T-helper 1 cell (primary cell): ENCODE results near the gene CLPTM1.
"Not testable (repeated sequence)": the region's sequence is repeated elsewhere in the genome, so short reads cannot be mapped to it uniquely, and the experiment has no call there.

ENCODE experiments used
- DNase-seq, 5 donors: peaks; one replicate each; pipeline ENCODE4 v3.0.0-alpha.2; 2012 to 2020
- total RNA-seq, 4 donors: gene quantifications; one replicate each; lab custom pipeline; 2026; lab: John Stamatoyannopoulos, UW

CLPTM1 gene, protein sequence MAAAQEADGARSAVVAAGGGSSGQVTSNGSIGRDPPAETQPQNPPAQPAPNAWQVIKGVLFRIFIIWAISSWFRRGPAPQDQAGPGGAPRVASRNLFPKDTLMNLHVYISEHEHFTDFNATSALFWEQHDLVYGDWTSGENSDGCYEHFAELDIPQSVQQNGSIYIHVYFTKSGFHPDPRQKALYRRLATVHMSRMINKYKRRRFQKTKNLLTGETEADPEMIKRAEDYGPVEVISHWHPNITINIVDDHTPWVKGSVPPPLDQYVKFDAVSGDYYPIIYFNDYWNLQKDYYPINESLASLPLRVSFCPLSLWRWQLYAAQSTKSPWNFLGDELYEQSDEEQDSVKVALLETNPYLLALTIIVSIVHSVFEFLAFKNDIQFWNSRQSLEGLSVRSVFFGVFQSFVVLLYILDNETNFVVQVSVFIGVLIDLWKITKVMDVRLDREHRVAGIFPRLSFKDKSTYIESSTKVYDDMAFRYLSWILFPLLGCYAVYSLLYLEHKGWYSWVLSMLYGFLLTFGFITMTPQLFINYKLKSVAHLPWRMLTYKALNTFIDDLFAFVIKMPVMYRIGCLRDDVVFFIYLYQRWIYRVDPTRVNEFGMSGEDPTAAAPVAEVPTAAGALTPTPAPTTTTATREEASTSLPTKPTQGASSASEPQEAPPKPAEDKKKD
- 33.6 to 42.6 (median 37.9) reads per million in 4 donors for total RNA-seq

DNA sequence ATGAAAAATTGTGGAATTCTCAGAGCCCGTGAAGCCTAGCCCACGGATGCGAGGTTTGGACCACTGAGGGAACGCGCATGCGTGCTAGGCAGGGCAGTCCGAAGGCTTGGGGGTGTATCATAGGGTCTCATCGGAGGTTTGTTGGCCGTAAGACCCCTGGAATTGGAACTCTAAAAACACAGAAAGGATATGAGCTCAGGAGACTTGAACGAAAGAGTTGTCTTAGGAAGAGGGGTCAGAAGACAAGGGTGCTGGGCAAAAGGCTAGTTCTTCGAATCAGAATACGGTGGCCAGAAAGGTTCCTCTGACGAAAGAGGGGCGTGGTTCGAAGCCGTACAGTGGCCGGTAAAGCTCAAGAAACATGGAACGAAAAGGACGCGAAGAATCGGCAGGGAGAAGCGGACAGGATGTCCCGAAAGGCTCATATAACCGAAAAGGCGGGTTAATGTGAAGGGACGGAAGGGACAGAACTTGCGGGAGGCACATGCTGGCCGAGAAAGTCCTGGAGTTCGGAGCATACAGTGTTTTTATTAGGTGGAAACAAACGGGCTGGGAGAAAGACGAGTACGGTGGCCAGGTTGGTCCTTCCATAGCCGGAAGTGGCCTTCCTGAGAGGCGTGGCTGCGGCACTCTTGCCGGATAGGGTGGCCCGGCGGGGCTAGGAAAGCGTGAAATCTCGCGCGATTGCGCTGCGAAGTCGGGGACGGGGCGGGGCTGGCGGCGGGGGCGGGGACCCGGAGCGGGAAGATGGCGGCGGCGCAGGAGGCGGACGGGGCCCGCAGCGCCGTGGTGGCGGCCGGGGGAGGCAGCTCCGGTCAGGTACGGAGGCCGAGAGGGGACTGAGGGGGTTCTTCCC, at the start of gene CLPTM1:
Gene CLPTM1 (plus strand): TSS at position 732 of the 856 bp plus-strand sequence. CDS start 16 bp downstream, at position 748.
- DNase-seq: peak; percentile 95 to 97 (median 96)

DNA sequence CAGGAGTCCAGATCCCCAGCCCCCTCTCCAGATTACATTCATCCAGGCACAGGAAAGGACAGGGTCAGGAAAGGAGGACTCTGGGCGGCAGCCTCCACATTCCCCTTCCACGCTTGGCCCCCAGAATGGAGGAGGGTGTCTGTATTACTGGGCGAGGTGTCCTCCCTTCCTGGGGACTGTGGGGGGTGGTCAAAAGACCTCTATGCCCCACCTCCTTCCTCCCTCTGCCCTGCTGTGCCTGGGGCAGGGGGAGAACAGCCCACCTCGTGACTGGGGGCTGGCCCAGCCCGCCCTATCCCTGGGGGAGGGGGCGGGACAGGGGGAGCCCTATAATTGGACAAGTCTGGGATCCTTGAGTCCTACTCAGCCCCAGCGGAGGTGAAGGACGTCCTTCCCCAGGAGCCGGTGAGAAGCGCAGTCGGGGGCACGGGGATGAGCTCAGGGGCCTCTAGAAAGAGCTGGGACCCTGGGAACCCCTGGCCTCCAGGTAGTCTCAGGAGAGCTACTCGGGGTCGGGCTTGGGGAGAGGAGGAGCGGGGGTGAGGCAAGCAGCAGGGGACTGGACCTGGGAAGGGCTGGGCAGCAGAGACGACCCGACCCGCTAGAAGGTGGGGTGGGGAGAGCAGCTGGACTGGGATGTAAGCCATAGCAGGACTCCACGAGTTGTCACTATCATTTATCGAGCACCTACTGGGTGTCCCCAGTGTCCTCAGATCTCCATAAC, 49.6 kb upstream of the CLPTM1 start, which contains the start of gene APOE:
Gene APOE (plus strand): TSS at position 360 of the 724 bp plus-strand sequence. CDS start 829 bp downstream, outside the sequence.
- no peak for DNase-seq

DNA sequence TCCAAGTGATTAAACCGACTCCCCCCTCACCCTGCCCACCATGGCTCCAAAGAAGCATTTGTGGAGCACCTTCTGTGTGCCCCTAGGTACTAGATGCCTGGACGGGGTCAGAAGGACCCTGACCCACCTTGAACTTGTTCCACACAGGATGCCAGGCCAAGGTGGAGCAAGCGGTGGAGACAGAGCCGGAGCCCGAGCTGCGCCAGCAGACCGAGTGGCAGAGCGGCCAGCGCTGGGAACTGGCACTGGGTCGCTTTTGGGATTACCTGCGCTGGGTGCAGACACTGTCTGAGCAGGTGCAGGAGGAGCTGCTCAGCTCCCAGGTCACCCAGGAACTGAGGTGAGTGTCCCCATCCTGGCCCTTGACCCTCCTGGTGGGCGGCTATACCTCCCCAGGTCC, 47.6 kb upstream of the CLPTM1 start:
- DNase-seq: no peak

DNA sequence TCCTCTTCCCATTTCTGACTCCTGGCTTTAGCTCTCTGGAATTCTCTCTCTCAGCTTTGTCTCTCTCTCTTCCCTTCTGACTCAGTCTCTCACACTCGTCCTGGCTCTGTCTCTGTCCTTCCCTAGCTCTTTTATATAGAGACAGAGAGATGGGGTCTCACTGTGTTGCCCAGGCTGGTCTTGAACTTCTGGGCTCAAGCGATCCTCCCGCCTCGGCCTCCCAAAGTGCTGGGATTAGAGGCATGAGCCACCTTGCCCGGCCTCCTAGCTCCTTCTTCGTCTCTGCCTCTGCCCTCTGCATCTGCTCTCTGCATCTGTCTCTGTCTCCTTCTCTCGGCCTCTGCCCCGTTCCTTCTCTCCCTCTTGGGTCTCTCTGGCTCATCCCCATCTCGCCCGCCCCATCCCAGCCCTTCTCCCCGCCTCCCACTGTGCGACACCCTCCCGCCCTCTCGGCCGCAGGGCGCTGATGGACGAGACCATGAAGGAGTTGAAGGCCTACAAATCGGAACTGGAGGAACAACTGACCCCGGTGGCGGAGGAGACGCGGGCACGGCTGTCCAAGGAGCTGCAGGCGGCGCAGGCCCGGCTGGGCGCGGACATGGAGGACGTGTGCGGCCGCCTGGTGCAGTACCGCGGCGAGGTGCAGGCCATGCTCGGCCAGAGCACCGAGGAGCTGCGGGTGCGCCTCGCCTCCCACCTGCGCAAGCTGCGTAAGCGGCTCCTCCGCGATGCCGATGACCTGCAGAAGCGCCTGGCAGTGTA, 46.9 kb upstream of the CLPTM1 start:
- no peak for DNase-seq

DNA sequence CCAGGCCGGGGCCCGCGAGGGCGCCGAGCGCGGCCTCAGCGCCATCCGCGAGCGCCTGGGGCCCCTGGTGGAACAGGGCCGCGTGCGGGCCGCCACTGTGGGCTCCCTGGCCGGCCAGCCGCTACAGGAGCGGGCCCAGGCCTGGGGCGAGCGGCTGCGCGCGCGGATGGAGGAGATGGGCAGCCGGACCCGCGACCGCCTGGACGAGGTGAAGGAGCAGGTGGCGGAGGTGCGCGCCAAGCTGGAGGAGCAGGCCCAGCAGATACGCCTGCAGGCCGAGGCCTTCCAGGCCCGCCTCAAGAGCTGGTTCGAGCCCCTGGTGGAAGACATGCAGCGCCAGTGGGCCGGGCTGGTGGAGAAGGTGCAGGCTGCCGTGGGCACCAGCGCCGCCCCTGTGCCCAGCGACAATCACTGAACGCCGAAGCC, 46.3 kb upstream of the CLPTM1 start:
- DNase-seq: no peak

DNA sequence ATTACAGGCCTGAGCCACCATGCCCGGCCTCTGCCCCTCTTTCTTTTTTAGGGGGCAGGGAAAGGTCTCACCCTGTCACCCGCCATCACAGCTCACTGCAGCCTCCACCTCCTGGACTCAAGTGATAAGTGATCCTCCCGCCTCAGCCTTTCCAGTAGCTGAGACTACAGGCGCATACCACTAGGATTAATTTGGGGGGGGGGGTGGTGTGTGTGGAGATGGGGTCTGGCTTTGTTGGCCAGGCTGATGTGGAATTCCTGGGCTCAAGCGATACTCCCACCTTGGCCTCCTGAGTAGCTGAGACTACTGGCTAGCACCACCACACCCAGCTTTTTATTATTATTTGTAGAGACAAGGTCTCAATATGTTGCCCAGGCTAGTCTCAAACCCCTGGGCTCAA, 45.4 kb upstream of the CLPTM1 start:
- DNase-seq: no peak

DNA sequence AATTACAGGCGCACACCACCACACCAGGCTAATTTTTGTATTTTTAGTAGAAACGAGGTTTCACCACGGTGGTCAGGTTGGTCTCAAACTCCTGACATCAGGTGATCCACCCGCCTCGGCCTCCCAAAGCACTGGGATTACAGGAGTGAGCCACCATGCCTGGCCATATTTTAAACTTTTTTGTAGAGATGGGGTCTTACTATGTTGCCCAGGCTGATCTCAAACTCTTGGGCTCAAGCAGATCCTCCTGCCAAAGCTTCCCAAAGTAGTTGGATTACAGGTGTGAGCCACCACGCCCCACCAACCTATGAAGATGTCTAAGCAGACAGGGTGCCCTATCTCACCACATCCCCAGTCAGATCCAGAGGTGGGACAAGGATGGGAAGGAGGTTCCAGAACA, 43.3 kb upstream of the CLPTM1 start:
- DNase-seq: not testable (repeated sequence)

DNA sequence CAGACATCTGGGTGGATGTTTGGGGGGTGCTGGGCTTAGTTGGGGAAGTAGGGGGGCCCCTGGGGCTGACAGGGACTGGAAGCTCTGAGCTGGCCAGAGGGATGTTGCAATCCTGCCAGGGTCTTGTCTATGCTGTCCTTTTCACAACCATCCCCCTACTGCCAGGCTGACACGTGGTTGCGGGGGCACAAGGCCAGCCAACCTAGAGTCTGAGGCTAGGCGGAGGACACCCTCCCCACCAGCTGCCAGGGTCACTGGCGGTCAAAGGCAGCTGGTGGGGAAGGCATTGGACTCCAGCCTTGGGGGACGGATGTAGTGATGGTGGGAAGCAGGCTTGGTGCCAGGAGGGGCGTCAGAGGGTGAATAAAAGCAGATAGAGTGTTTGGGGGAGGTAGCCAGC, 42.3 kb upstream of the CLPTM1 start:
- no peak for DNase-seq

DNA sequence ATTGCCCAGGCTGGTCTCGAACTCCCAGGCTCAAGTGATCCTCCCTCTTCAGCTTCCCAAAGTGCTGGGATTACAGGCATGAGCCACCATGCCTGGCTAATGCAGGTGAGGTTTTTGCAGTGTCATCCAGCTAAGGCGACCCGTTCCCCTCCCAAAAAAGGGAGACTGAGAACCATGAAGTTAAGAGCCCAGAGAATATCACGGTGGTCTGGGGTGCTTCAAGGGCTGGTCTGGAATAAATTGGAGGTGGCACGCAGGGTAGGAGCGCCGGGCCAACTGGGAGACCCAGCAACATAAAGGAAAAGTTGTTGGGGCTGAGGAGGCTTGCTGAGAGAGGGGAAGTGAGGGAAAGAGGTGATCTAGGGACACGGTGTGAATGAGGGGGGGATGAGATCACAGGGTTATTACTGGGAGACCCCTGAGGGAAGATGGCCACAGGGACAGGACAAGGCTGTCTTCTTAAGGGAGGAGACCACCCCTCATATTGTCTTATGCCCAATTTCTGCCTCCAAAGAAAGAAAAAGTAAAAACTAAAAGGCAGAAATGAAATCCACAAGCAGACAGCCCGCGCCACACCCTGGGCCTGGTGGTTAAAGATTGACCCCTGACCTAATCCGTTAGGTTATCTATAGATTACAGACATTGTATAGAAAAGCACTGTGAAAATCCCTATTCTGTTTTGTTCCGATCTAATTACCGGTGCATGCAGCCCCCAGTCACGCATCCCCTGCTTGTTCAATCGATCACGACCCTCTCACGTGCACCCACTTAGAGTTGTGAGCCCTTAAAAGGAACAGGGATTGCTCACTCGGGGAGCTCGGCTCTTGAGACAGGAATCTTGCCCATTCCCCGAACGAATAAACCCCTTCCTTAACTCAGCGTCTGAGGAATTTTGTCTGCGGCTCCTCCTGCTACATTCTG, 41.4 kb upstream of the CLPTM1 start:
- not testable (repeated sequence) for DNase-seq

DNA sequence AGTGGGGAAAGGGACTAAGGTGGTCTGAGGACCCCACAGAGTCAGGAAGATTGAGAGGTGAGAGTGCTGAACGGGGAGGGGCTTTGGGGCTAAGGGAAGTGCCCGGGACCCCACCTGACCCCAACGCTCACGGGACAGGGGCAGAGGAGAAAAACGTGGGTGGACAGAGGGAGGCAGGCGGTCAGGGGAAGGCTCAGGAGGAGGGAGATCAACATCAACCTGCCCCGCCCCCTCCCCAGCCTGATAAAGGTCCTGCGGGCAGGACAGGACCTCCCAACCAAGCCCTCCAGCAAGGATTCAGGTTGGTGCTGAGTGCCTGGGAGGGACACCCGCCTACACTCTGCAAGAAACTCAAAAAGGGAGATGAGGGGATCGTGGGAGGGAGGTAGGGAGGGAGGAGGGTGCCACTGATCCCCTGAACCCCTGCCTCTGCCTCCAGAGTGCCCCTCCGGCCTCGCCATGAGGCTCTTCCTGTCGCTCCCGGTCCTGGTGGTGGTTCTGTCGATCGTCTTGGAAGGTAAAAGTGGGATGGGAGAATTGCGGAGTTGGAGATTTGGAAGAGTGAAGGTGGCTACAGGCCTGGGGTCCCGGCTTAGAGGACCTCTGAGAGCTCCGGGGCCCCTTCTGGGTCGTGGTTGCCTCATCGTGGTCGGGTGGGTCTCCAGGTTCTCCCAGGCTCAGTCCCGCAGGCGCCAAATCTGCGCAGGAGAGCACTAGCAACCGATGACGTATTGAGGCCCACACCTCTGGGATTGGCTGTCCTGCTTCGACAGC, 40.6 kb upstream of the CLPTM1 start, which contains the start of gene APOC1:
Gene APOC1 (plus strand): TSS at position 176 of the 774 bp plus-strand sequence. CDS start 284 bp downstream, at position 460.
- DNase-seq: peak; percentile 33 to 85 (median 56)

DNA sequence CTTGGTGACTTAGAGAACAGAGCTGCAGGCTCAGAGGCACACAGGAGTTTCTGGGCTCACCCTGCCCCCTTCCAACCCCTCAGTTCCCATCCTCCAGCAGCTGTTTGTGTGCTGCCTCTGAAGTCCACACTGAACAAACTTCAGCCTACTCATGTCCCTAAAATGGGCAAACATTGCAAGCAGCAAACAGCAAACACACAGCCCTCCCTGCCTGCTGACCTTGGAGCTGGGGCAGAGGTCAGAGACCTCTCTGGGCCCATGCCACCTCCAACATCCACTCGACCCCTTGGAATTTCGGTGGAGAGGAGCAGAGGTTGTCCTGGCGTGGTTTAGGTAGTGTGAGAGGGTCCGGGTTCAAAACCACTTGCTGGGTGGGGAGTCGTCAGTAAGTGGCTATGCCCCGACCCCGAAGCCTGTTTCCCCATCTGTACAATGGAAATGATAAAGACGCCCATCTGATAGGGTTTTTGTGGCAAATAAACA, 30.9 kb upstream of the CLPTM1 start:
- no peak for DNase-seq

DNA sequence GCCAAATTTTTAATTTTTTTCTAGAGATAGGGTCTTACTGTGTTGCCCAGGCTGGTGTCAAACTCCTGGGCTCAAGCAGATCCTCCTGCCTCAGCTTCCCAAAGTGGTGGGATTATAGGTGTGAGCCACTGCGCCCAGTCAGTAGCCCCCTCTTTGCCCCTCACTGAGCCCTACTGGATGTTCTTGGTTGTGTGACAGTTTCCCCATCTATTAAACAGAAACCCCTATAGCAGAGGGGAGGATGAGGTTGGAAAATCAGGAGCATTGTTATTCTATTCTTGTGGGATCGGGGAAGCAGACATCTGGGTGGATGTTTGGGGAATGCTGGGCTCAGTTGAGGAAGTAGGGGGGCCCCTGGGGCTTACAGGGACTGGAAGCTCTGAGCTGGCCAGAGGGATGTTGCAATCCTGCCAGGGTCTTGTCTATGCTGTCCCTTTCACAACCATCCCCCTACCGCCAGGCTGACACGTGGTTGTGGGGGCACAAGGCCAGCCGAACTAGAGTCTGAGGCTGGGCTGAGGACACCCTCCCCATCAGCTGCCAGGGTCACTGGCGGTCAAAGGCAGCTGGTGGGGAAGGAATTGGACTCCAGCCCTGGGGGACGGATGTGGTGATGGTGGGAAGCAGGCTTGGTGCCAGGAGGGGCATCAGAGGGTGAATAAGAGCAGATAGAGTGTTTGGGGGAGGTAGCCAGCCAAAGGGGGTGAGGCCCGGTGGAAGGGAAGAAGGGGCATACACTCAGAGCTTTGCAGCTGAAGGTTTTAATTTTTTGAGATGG, 29.9 kb upstream of the CLPTM1 start:
- no peak for DNase-seq

DNA sequence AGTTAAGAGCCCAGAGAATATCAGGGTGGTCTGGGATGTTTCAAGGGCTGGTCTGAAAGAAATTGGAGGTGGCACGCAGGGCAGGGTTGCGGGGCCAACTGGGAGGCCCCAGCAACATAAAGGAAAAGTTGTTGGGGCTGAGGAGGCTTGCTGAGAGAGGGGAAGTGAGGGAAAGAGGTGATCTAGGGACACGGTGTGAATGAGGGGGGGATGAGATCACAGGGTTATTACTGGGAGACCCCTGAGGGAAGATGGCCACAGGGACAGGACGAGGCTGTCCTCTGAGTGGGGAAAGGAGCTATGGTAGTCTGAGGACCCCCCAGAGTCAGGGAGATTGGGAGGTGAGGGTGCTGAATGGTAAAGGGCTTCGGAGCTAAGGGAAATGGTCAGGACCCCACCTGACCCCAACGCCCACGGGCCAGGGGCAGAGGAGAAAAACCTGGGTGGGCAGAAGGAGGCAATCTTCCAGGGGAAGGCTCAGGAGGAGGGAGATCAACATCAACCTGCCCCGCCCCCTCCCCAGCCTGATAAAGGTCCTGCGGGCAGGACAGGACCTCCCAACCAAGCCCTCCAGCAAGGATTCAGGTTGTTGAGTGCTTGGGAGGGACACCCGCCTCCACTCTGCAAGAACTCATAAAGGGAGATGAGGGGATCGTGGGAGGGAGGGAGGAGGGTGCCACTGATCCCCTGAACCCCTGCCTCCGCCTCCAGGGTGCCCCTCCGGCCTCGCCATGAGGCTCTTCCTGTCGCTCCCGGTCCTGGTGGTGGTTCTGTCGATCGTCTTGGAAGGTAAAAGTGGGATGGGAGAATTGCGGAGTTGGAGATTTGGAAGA, 28.7 kb upstream of the CLPTM1 start:
- not testable (repeated sequence) for DNase-seq

DNA sequence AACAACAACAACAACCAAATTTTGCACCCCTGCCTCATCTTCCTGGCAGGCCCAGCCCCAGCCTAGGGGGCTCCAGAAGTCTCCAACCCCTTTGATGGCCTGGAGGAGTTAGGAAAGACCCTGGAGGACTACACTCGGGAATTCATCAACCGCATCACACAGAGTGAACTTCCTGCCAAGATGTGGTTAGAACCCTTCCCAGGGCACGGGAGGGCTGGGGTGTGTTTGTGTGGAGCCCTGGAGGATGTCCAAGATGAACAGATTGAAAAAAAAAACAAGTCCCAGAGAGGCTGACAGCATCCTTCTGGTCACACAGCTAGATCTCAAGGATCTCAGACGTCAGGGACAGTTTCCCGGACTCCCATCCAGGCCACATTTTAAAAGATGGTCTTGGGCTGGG, 27.4 kb upstream of the CLPTM1 start:
- DNase-seq: no peak

DNA sequence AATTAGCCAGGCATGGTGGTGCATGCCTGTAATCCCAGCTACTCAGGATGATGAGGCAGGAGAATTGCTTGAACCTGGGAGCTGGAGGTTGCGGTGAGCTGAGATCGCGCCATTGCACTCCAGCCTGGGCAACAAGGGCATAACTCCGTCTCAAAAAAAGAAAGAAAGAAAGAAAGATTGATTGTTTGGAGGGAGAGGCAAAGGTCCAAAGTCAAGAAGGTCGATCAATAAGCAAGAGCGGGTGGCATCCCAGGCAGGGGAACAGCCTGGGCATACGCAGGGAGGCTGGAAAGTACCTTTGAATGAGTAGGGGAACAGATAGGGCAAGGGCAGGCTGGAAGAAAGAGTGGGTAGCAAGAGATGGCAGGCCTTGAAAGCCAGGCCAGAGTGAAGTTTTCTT, 25.1 kb upstream of the CLPTM1 start:
- no peak for DNase-seq

DNA sequence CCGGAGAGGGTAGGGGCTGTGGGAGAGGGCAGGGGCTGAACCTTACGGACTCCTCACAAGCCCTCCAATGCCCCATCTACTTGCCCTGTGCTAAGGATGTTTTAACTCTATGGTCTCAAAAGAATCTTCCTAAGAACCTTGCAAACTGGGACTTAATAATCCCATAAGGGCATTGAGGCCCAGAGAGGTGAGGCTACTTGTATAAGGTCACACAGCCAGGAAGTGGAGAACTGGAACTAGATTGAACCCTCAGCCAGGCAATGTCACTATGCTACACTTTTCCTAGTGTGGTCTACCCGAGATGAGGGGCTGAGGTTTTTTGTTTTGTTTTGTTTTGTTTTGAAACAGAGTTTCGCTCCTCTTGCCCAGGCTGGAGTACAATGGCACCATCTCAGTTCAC, 23.6 kb upstream of the CLPTM1 start:
- DNase-seq: no peak

DNA sequence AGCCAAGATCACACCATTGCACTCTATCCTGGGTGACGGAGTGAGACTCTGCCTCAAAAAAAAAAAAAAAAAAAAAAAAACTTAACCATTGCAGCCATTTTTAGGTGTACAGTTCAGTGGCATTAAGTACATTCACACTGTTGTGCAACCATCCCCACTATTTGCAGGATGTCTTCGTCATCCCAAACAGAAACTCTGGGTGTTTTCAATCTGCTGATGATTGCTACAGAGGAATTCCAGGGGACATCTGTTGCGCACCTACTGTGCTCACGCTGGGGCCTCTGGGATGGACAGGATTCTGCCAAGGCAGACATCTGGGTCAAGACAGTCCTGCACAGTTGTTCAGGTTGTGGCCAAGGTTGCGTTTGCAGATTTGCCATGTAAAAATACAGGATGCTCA, 15.5 kb upstream of the CLPTM1 start:
- no peak for DNase-seq
